ENCODE measurements around the gene GSTA2. TPM values are rescaled to one million over a fixed set of nuclear protein-coding genes. Genes with fewer than 3 reads are reported as not detected.

Gene GSTA2
- total and polyA plus RNA-seq, 2 of the 13 experiments (the other 11 are each of a cell fraction or from before 2014, with no cell fraction given) = 0.75 to 13.7 TPM

DNA sequence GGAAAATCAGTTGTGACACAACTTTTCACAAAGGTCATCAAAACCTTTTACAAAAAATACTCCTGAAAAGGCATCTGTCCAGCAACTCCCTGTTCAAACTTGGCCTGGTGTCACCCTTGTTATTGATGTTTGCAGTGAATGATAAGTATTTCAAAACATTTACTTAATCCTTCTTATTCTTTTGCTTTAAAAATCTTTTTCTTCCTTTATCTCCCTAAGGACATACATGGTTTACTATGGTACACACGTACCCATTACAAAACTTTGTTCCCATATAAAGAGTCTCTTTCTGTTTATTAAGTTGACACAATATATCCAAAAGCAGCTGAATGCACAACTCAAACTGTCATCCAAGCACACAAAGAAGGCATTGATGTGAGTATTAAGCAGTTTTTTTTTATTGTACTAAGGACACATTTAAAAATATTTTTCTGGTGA lies 17.5 kb downstream of the GSTA2 start (continued):
- no peak for TF ChIP-seq NRL (CRISPR knock-in tag; IDR thresholded peaks at IDR 0.05; ENCODE audit: borderline replicate concordance)
- TF ChIP-seq, protein P1, sequence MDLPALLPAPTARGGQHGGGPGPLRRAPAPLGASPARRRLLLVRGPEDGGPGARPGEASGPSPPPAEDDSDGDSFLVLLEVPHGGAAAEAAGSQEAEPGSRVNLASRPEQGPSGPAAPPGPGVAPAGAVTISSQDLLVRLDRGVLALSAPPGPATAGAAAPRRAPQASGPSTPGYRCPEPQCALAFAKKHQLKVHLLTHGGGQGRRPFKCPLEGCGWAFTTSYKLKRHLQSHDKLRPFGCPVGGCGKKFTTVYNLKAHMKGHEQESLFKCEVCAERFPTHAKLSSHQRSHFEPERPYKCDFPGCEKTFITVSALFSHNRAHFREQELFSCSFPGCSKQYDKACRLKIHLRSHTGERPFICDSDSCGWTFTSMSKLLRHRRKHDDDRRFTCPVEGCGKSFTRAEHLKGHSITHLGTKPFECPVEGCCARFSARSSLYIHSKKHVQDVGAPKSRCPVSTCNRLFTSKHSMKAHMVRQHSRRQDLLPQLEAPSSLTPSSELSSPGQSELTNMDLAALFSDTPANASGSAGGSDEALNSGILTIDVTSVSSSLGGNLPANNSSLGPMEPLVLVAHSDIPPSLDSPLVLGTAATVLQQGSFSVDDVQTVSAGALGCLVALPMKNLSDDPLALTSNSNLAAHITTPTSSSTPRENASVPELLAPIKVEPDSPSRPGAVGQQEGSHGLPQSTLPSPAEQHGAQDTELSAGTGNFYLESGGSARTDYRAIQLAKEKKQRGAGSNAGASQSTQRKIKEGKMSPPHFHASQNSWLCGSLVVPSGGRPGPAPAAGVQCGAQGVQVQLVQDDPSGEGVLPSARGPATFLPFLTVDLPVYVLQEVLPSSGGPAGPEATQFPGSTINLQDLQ (CRISPR knock-in tag; IDR thresholded peaks at IDR 0.05) = no peak
- no peak for TF ChIP-seq SKI (IDR thresholded peaks at IDR 0.05; ENCODE audit: partially characterized antibody)
- TF ChIP-seq SP140L (CRISPR knock-in tag; IDR thresholded peaks at IDR 0.05; ENCODE audit: borderline replicate concordance) = no peak
- TF ChIP-seq, protein P2, sequence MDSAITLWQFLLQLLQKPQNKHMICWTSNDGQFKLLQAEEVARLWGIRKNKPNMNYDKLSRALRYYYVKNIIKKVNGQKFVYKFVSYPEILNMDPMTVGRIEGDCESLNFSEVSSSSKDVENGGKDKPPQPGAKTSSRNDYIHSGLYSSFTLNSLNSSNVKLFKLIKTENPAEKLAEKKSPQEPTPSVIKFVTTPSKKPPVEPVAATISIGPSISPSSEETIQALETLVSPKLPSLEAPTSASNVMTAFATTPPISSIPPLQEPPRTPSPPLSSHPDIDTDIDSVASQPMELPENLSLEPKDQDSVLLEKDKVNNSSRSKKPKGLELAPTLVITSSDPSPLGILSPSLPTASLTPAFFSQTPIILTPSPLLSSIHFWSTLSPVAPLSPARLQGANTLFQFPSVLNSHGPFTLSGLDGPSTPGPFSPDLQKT (CRISPR knock-in tag; IDR thresholded peaks at IDR 0.05; ENCODE audit: borderline replicate concordance) = no peak
- TF ChIP-seq MED1 (CRISPR knock-in tag; IDR thresholded peaks at IDR 0.05) = peak; percentile 77
- peak; percentile 57; the same call in 1 of the 2 replicates for TF ChIP-seq HMG20A (CRISPR knock-in tag; IDR thresholded peaks at IDR 0.05; ENCODE audit: borderline replicate concordance)
- no peak for TF ChIP-seq KDM5B (CRISPR knock-in tag; IDR thresholded peaks at IDR 0.05; ENCODE audit: borderline replicate concordance)
- no peak for TF ChIP-seq SMARCC2 (IDR thresholded peaks at IDR 0.05)
- peak; percentile 23; the same call in 1 of the 2 replicates for TF ChIP-seq TBX3 (IDR thresholded peaks at IDR 0.05; ENCODE audit: borderline replicate concordance)
- TF ChIP-seq, protein P3, sequence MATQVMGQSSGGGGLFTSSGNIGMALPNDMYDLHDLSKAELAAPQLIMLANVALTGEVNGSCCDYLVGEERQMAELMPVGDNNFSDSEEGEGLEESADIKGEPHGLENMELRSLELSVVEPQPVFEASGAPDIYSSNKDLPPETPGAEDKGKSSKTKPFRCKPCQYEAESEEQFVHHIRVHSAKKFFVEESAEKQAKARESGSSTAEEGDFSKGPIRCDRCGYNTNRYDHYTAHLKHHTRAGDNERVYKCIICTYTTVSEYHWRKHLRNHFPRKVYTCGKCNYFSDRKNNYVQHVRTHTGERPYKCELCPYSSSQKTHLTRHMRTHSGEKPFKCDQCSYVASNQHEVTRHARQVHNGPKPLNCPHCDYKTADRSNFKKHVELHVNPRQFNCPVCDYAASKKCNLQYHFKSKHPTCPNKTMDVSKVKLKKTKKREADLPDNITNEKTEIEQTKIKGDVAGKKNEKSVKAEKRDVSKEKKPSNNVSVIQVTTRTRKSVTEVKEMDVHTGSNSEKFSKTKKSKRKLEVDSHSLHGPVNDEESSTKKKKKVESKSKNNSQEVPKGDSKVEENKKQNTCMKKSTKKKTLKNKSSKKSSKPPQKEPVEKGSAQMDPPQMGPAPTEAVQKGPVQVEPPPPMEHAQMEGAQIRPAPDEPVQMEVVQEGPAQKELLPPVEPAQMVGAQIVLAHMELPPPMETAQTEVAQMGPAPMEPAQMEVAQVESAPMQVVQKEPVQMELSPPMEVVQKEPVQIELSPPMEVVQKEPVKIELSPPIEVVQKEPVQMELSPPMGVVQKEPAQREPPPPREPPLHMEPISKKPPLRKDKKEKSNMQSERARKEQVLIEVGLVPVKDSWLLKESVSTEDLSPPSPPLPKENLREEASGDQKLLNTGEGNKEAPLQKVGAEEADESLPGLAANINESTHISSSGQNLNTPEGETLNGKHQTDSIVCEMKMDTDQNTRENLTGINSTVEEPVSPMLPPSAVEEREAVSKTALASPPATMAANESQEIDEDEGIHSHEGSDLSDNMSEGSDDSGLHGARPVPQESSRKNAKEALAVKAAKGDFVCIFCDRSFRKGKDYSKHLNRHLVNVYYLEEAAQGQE (IDR thresholded peaks at IDR 0.05; ENCODE audit: borderline replicate concordance in 1 of 2, low read depth in 1 of 2, low read length in 2 of 2) = peak in 1 of 2 experiments; percentile 75; a peak in 1 of 4 replicates
- TF ChIP-seq FOXJ3 (CRISPR knock-in tag; IDR thresholded peaks at IDR 0.05; ENCODE audit: borderline replicate concordance) = peak; percentile 90; the same call in 1 of the 2 replicates
- TF ChIP-seq, protein P4, sequence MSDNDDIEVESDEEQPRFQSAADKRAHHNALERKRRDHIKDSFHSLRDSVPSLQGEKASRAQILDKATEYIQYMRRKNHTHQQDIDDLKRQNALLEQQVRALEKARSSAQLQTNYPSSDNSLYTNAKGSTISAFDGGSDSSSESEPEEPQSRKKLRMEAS (IDR thresholded peaks at IDR 0.05) = no peak
- TF ChIP-seq KAT8 (CRISPR knock-in tag; IDR thresholded peaks at IDR 0.05) = 0 out of 2 replicates have a peak, but pooled peaks have one; percentile 22
- TF ChIP-seq, protein P5, sequence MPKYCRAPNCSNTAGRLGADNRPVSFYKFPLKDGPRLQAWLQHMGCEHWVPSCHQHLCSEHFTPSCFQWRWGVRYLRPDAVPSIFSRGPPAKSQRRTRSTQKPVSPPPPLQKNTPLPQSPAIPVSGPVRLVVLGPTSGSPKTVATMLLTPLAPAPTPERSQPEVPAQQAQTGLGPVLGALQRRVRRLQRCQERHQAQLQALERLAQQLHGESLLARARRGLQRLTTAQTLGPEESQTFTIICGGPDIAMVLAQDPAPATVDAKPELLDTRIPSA (CRISPR knock-in tag; IDR thresholded peaks at IDR 0.05; ENCODE audit: borderline replicate concordance) = no peak
- TF ChIP-seq ZBTB7B (CRISPR knock-in tag; IDR thresholded peaks at IDR 0.05) = no peak
- no peak for TF ChIP-seq NKX3-1 (CRISPR knock-in tag; IDR thresholded peaks at IDR 0.05)
- peak; percentile 75 for TF ChIP-seq FOXA3 (CRISPR knock-in tag; IDR thresholded peaks at IDR 0.05)
- no peak for TF ChIP-seq ZNF747 (CRISPR knock-in tag; IDR thresholded peaks at IDR 0.05; ENCODE audit: borderline replicate concordance)
- TF ChIP-seq NR2C2 (CRISPR knock-in tag; IDR thresholded peaks at IDR 0.05; ENCODE audit: borderline replicate concordance) = peak; percentile 25; the same call in 1 of the 2 replicates
- TF ChIP-seq CCAR2 (optimal IDR thresholded peaks at IDR 0.05; ENCODE audit: low read depth, low read length) = no peak
- TF ChIP-seq ZKSCAN1 (IDR thresholded peaks at IDR 0.05; ENCODE audit: low read length) = no peak
- no peak for TF ChIP-seq ZNF383 (CRISPR knock-in tag; IDR thresholded peaks at IDR 0.05; ENCODE audit: borderline replicate concordance)
